Parathyroid adenoma (tissue), 2 donors: Measurements from ENCODE around the gene CKM.

Source experiments
- H2AFZ ChIP-seq: fragments of 300-600 bp; sonication (generic); one replicate; pipeline ENCODE4 v1.7.0; 2017; ENCODE audit warnings: antibody characterized with exemption, mild to moderate bottlenecking
- H3K27ac ChIP-seq: fragments of 300-600 bp; sonication (generic); one replicate; pipeline ENCODE4 v1.7.0; 2017
- H3K27me3 ChIP-seq: fragments of 300-600 bp; sonication (generic); one replicate; pipeline ENCODE4 v1.7.0; 2017; ENCODE audit warnings: low read length; ENCODE audit not compliant: control insufficient read depth, insufficient read depth
- H3K36me3 ChIP-seq: fragments of 300-600 bp; sonication (generic); one replicate; pipeline ENCODE4 v1.7.0; 2017; ENCODE audit warnings: low read length; ENCODE audit not compliant: control insufficient read depth, insufficient read depth
- H3K4me1 ChIP-seq: fragments of 300-600 bp; sonication (generic); one replicate; pipeline ENCODE4 v1.7.0; 2017; ENCODE audit warnings: control low read depth
- H3K4me2 ChIP-seq: fragments of 300-600 bp; sonication (generic); one replicate; pipeline ENCODE4 v1.7.0; 2017; ENCODE audit warnings: low read length
- H3K4me3 ChIP-seq: fragments of 300-600 bp; sonication (generic); one replicate; pipeline ENCODE4 v1.7.0; 2017; ENCODE audit warnings: low read depth, low read length
- H3K79me2 ChIP-seq: fragments of 300-600 bp; sonication (generic); one replicate; pipeline ENCODE4 v1.7.0; 2017; ENCODE audit warnings: control low read depth
- H3K9ac ChIP-seq: fragments of 300-600 bp; sonication (generic); one replicate; pipeline ENCODE4 v1.7.0; 2017; ENCODE audit warnings: mild to moderate bottlenecking
- H3K9me3 ChIP-seq: fragments of 300-600 bp; sonication (generic); one replicate; pipeline ENCODE4 v1.7.0; 2017; ENCODE audit warnings: low read length; ENCODE audit not compliant: control insufficient read depth
- TF ChIP-seq, protein P1 (sequence below): fragments of 300-600 bp; sonication (generic); IDR thresholded peaks from one replicate; pipeline ENCODE4 v1.7.0; 2017; ENCODE audit warnings: antibody characterized with exemption, mild to moderate bottlenecking
- donor health status: primary hyperparathyroidism.

Gene CKM

DNA sequence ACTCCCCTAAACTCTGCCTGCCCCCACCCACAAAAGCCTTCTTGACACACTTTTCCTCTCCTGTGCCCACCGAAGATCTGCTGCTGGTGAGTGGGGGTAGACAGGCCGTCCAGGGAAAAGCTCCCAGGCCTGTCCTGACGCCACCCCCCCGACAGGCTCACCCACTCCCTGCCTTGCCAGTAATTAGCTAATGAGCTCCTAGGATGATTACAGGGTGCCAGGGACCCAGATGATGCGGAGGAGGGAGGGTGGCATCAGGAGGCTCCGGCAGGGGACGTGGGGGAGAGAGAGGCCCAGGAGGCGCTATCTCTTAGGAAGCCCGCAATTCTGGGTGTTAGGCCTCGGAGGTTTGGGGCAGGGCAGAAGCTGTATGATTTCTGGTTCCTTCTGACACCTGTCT, 44.6 kb downstream of the CKM start:
- no peaks in the 10 kb centered on the region for H3K36me3 ChIP-seq
- H3K4me3 ChIP-seq, result no peak overlapping the region
- no peaks in the 10 kb centered on the region for H3K27me3 ChIP-seq
- no peak overlapping the region for H3K4me2 ChIP-seq
- TF ChIP-seq, protein P1, sequence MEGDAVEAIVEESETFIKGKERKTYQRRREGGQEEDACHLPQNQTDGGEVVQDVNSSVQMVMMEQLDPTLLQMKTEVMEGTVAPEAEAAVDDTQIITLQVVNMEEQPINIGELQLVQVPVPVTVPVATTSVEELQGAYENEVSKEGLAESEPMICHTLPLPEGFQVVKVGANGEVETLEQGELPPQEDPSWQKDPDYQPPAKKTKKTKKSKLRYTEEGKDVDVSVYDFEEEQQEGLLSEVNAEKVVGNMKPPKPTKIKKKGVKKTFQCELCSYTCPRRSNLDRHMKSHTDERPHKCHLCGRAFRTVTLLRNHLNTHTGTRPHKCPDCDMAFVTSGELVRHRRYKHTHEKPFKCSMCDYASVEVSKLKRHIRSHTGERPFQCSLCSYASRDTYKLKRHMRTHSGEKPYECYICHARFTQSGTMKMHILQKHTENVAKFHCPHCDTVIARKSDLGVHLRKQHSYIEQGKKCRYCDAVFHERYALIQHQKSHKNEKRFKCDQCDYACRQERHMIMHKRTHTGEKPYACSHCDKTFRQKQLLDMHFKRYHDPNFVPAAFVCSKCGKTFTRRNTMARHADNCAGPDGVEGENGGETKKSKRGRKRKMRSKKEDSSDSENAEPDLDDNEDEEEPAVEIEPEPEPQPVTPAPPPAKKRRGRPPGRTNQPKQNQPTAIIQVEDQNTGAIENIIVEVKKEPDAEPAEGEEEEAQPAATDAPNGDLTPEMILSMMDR, result no peak
- no peak overlapping the region for H3K27ac ChIP-seq
- H2AFZ ChIP-seq, result no peak overlapping the region
- H3K79me2 ChIP-seq, result peaks cover 2% of the 10 kb centered on the region
- H3K9me3 ChIP-seq, result no peaks in the 10 kb centered on the region
- no peak overlapping the region for H3K9ac ChIP-seq
- H3K4me1 ChIP-seq, result no peaks in the 10 kb centered on the region

DNA sequence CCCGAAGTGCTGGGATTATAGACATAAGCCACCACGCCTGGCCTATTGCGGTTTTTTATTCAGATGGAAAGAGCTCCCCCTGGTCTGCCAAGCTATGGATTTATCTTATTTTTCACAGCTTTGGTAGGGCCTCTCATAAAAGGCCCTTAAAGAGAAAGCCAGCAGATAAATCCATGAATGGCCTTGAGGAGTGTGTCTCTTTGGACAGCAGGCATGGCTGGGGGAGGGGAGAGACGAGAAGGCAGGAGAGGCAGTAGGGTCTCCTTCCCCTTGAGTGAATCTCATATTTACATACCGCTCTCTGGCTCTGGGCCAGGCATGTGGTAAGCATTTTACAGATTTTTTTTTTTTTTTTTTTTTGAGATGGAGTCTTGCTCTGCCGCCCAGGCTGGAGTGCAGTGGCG, 46.4 kb downstream of the CKM start:
- Histone ChIP-seq H3K27me3 (no peaks in the 10 kb centered on the region), H3K9ac (no peak overlapping the region), H3K79me2 (peaks cover 2% of the 10 kb centered on the region), H3K9me3 (no peaks in the 10 kb centered on the region), H3K36me3 (no peaks in the 10 kb centered on the region), H3K27ac (no peak overlapping the region), H2AFZ (no peak overlapping the region), H3K4me3 (no peak overlapping the region), H3K4me1 (no peaks in the 10 kb centered on the region), H3K4me2 (no peak overlapping the region)
- TF ChIP-seq, protein P1, result no peak

DNA sequence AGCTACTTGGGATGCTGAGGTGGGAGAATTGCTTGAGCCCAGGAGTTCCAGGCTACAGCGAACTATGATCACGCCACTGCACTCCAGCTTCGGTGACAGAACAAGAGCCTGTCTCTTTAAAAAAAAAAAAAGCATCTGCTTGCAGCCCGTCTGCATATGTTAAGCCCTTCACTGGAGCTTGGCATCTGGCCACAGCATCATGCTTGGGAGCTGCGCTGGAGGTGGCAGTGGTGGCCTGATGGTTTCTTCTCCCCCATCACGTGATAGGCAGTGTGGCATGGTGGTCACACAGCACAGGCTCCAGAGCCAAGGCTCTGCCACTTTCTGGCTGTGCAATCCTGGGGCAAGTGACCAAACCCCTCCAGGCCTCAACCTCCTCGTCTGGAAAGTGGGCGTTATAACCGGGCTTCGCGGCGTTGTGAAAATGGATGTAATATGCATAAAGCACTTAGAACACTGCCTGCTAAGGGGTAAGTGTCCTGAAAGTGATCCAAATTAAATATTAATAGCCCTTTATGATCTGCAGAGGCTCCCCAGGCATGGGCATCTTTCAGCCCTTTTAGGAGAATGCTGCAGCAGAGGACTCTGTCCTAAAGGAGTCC, 47.2 kb downstream of the CKM start:
- Histone ChIP-seq H3K36me3 (no peaks in the 10 kb centered on the region), H3K27ac (no peak overlapping the region)

DNA sequence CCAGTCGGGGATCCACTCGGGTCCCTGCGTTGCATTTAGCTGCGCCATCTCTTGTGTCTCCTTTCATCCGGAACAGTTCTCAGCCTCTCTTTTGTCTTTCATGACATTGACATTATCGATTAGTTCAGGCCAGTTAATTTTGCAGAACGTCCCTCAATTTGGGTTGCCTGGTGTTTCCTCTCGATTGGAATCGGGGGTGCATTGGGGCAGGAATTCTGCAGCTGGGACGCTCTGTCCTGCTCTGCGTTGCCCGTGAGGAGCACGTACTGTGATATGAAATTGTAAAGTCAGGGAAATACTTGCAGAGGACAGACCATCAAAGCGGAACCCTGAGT, 49.2 kb downstream of the CKM start:
- no peaks in the 10 kb centered on the region for H3K9me3 ChIP-seq
- no peak overlapping the region for H2AFZ ChIP-seq
- no peaks in the 10 kb centered on the region for H3K27me3 ChIP-seq
- H3K4me1 ChIP-seq, result no peaks in the 10 kb centered on the region
- no peak overlapping the region for H3K4me2 ChIP-seq
- peaks cover 2% of the 10 kb centered on the region for H3K79me2 ChIP-seq
- H3K36me3 ChIP-seq, result no peaks in the 10 kb centered on the region
- no peak overlapping the region for H3K9ac ChIP-seq
- TF ChIP-seq, protein P1, result no peak
- no peak overlapping the region for H3K4me3 ChIP-seq
- no peak overlapping the region for H3K27ac ChIP-seq

More for the DNA sequence above, 47.2 kb downstream of the CKM start:
- no peak overlapping the region for H2AFZ ChIP-seq
- H3K4me2 ChIP-seq, result no peak overlapping the region
- no peaks in the 10 kb centered on the region for H3K27me3 ChIP-seq
- H3K4me3 ChIP-seq, result no peak overlapping the region
- no peak overlapping the region for H3K9ac ChIP-seq
- peaks cover 2% of the 10 kb centered on the region for H3K79me2 ChIP-seq
- no peaks in the 10 kb centered on the region for H3K4me1 ChIP-seq
- TF ChIP-seq, protein P1, result no peak
- H3K9me3 ChIP-seq, result no peaks in the 10 kb centered on the region

DNA sequence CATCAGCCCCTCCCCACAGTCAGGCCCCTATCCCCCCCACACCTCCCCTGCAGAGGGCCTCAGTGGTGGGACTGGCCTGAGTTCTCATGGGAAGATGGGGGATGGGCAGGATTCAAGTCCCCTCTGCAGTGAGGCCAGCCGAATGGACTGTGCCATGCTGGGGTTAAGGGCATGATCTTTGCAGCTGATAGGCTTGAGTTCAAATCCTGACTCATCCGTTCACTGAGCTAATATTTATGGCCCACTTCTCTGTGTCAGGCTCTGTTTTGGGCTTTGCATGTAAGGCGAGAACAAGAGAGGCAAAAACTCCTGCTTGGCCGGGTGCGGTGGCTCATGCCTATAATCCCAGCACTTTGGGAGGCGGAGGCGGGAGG, 51.0 kb downstream of the CKM start:
- TF ChIP-seq, protein P1, result no peak
- Histone ChIP-seq H3K27ac (no peak overlapping the region), H3K79me2 (no peaks in the 10 kb centered on the region), H3K4me2 (no peak overlapping the region), H3K4me1 (no peaks in the 10 kb centered on the region), H2AFZ (no peak overlapping the region), H3K9me3 (no peaks in the 10 kb centered on the region), H3K36me3 (no peaks in the 10 kb centered on the region), H3K4me3 (no peak overlapping the region), H3K9ac (no peak overlapping the region), H3K27me3 (no peaks in the 10 kb centered on the region)
